Chondrocyte (in vitro differentiated cells): ENCODE data around the gene ERVK3-1. TPM values are rescaled to one million over a fixed set of nuclear protein-coding genes. Genes with fewer than 3 reads are reported as not detected.
"Not testable (repeated sequence)": the region's sequence is repeated elsewhere in the genome, so short reads cannot be mapped to it uniquely, and the experiment has no call there.

Source experiments
- DNase-seq: peaks from one replicate; pipeline ENCODE4 v3.0.0; 2021; ENCODE audit warnings: mixed read lengths, low spot score
- H3K27ac Mint-ChIP-seq: one replicate; pipeline ENCODE4 v1.8.0; 2021; ENCODE audit warnings: mild to moderate bottlenecking, moderate library complexity, mixed read lengths; ENCODE audit not compliant: unreplicated experiment
- H3K27me3 Mint-ChIP-seq: 2 replicates; pipeline ENCODE4 v1.8.0; 2021; ENCODE audit warnings: low read depth, mixed read lengths
- H3K36me3 Mint-ChIP-seq: 2 replicates; pipeline ENCODE4 v1.8.0; 2021; ENCODE audit warnings: low read depth, mixed read lengths
- H3K4me1 Mint-ChIP-seq: 2 replicates; pipeline ENCODE4 v1.8.0; 2021; ENCODE audit warnings: low read depth, mild to moderate bottlenecking, mixed read lengths
- H3K4me3 Mint-ChIP-seq: one replicate; pipeline ENCODE4 v1.8.0; 2021; ENCODE audit warnings: mild to moderate bottlenecking, moderate library complexity, mixed read lengths; ENCODE audit not compliant: unreplicated experiment
- H3K9me3 Mint-ChIP-seq: 2 replicates; pipeline ENCODE4 v1.8.0; 2021; ENCODE audit warnings: low read depth, mixed read lengths
- long read RNA-seq: library from polyadenylated mRNA; stranded (forward); transcript quantifications from one replicate; pipeline ENCODE4 v2.0.0, GENCODE V29; 2021
- total RNA-seq: library from RNA; stranded (reverse); gene quantifications from 3 replicates; pipeline ENCODE4 v1.2.1, GENCODE V29; 2021
- TF ChIP-seq, protein P1 (sequence below): fragments of 200-600 bp; sonication (generic); IDR thresholded peaks from 2 replicates; pipeline ENCODE4 v1.5.0; 2021; ENCODE audit warnings: antibody characterized with exemption, mild to moderate bottlenecking, moderate library complexity

ERVK3-1 gene, protein sequence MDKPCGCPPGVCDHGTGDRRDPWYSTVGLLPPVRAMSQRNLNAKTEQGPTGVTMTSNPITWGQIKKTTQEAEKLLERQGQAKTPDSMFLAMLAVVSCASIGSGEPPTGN
- 25.3 to 29.4 TPM (median 26.0 TPM) in 3 replicates for total RNA-seq
- long read RNA-seq, transcript ERVK3-1-201 (4 exons, 1,469 nt) = major isoform, 38 of 43 reads
- long read RNA-seq, partial matches to known transcripts = 0 of 43 reads
- long read RNA-seq, other reads (novel, unspliced or antisense) = 2 of 43 reads

DNA sequence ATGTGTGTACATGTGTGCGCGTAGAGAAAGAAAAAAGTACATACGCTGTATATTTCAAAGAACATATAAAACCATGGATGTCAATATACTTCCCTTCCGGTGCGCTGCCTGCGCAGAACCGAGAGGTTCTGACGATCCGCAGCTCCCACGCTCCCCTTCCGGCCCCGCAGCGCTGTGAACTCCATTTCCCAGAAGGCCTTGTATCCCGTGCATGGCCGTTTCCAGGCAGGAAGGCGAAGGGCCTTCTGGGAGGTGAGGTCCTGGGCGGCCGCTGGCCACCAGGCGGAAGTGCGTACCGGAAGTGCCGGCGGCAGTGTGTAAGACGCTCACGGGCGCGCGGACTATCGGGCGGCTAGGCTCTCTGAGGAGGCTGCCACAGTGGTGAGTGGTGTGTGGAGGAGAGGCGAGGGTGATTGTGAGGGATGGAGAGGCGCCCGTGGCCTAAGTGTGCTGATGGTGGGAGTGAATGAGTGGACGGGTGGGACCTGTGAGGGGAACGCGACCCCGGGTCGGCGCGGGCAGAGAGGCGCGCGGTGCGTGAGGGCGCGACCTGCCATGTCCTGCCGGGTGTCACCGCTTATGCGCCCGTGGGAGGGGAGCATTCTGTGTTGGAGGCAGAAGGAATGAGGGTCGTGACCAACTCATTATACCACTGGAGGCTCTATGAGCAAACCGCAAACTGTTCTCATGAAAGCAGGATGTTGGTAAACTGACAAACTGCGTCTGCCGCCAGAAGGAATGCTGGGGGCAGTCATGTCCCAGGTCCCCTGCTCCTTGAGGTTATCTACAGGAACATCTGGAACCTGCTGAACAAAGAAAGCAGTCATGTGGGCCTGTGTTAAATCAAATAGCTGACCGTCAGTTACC, at the start of gene ERVK3-1:
ERVK3-1 (plus strand) TSS at position 313 of the 867 bp plus-strand sequence. CDS start 6,792 bp downstream, outside the sequence.
- Mint-ChIP-seq H3K27ac (peak within 1 kb of the TSS; percentile 99), H3K4me3 (peak within 1 kb of the TSS; percentile 94), H3K4me1 (peaks cover 30% of the 10 kb centered on the region), H3K36me3 (peaks cover 25% of the 10 kb centered on the region), H3K27me3 (no peaks in the 10 kb centered on the region), H3K9me3 (no peaks in the 10 kb centered on the region)
- TF ChIP-seq, protein P1, sequence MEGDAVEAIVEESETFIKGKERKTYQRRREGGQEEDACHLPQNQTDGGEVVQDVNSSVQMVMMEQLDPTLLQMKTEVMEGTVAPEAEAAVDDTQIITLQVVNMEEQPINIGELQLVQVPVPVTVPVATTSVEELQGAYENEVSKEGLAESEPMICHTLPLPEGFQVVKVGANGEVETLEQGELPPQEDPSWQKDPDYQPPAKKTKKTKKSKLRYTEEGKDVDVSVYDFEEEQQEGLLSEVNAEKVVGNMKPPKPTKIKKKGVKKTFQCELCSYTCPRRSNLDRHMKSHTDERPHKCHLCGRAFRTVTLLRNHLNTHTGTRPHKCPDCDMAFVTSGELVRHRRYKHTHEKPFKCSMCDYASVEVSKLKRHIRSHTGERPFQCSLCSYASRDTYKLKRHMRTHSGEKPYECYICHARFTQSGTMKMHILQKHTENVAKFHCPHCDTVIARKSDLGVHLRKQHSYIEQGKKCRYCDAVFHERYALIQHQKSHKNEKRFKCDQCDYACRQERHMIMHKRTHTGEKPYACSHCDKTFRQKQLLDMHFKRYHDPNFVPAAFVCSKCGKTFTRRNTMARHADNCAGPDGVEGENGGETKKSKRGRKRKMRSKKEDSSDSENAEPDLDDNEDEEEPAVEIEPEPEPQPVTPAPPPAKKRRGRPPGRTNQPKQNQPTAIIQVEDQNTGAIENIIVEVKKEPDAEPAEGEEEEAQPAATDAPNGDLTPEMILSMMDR = peak; percentile 30
- DNase-seq = peak; percentile 98

DNA sequence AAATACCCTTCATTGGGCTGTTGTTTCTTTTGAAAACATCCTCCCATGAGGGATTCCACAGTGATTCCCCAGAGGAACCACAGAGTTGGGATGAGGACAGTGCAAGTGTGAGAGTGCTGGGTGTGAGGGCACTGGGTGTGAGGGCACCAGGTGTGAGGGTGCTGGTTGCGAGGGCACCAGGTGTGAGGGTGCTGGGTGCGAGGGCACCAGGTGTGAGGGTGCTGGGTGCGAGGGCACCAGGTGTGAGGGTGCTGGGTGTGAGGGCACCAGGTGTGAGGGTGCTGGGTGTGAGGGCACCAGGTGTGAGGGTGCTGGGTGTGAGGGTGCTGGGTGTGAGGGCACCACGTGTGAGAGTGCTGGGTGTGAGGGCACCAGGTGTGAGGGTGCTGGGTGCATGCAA, 46.9 kb upstream of the ERVK3-1 start:
- not testable (repeated sequence) for H3K27me3 Mint-ChIP-seq, DNase-seq, H3K27ac Mint-ChIP-seq, H3K4me1 Mint-ChIP-seq, H3K4me3 Mint-ChIP-seq
- H3K36me3 Mint-ChIP-seq = peaks cover 93% of the 10 kb centered on the region
- H3K9me3 Mint-ChIP-seq = peaks cover 78% of the 10 kb centered on the region

DNA sequence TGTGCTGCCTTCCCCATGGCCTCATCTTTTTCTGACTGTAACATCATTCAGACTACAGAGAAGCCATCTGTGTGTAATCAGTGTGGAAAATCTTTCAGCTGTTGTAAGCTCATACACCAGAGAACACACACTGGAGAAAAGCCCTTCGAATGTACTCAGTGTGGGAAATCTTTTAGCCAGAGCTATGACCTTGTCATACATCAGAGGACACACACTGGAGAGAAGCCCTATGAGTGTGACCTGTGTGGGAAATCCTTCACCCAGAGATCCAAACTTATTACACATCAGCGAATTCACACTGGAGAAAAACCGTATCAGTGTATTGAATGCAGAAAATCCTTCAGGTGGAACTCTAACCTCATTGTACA, 43.6 kb upstream of the ERVK3-1 start:
- Mint-ChIP-seq H3K4me3 (no peak overlapping the region), H3K27ac (no peak overlapping the region), H3K9me3 (peaks cover 60% of the 10 kb centered on the region), H3K27me3 (no peaks in the 10 kb centered on the region), H3K4me1 (no peaks in the 10 kb centered on the region), H3K36me3 (peaks cover 84% of the 10 kb centered on the region)
- DNase-seq = no peak
- TF ChIP-seq, protein P1 = no peak

DNA sequence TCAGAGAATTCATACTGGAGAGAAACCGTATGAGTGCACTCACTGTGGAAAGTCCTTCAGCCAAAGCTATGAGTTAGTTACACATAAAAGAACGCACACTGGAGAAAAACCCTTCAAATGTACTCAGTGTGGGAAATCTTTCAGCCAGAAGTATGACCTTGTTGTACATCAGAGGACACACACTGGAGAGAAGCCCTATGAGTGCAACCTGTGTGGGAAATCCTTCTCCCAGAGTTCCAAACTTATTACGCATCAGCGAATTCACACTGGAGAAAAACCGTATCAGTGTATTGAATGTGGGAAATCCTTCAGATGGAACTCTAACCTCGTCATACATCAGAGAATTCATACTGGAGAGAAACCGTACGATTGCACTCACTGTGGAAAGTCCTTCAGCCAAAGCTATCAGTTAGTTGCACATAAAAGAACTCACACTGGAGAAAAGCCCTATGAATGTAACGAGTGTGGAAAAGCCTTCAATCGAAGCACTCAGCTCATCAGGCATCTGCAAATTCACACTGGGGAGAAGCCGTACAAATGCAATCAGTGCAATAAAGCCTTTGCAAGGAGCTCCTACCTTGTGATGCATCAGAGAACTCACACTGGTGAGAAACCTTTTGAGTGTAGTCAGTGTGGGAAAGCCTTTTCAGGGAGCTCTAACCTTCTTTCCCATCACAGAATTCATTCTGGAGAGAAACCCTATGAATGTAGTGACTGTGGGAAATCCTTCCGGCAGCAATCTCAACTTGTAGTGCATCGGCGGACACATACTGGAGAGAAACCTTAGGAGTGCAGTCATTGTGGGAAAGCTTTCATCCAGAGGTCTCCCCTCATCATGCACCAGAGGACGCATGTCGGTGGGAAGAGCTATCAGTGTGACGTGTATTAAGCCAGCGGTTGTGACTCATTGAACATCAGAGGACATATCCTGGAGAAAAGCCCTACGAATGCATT, 42.9 kb upstream of the ERVK3-1 start:
- Mint-ChIP-seq H3K27me3 (no peaks in the 10 kb centered on the region), H3K4me3 (no peak overlapping the region), H3K27ac (no peak overlapping the region), H3K4me1 (no peaks in the 10 kb centered on the region), H3K36me3 (peaks cover 84% of the 10 kb centered on the region), H3K9me3 (peaks cover 61% of the 10 kb centered on the region)
- no peak for DNase-seq
- TF ChIP-seq, protein P1 = no peak

DNA sequence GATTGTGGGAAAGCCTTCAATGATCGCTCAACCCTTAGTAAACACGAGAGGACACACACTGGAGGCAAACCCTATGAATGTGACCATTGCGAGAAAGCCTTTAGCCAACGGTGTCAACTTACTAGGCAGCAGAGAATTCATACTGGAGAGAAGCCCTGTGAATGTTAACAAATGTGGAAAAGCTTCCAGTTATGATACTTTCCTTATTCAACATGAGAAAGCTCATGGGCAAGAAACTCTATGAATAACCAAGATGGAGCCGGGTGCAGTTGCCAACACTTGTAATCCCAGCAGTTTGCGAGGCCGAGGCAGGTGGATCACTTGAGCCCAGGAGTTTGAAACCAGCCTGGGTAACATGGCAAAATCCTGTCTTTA, 42.3 kb upstream of the ERVK3-1 start:
- no peak overlapping the region for H3K27ac Mint-ChIP-seq
- no peak for DNase-seq
- peaks cover 81% of the 10 kb centered on the region for H3K36me3 Mint-ChIP-seq
- H3K4me1 Mint-ChIP-seq = no peaks in the 10 kb centered on the region
- peaks cover 55% of the 10 kb centered on the region for H3K9me3 Mint-ChIP-seq
- TF ChIP-seq, protein P1 = no peak
- H3K4me3 Mint-ChIP-seq = no peak overlapping the region
- H3K27me3 Mint-ChIP-seq = no peaks in the 10 kb centered on the region
